ENCODE measurements around the gene TSG101.

TSG101 gene

DNA sequence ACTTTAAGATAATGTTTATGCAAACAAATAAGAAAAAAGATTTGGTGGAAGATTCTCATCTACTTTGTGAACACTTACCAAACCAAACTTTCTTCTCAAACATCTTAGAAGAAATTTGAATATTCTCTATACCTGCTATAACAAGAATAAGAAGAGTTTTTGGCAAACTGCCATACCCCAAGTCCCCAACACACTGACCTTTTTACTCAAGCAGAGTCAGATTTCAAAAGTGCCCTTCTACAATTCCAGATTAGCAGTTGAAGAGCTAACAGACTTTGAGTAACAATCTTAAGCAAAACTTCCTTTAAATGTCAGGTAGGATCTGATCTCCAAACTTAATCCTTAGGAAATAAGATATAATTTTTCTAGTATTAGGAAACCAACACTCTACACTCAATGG lies 33.9 kb downstream of the TSG101 start:
- DNase-seq (ENCODE audit: low spot score): no peak

DNA sequence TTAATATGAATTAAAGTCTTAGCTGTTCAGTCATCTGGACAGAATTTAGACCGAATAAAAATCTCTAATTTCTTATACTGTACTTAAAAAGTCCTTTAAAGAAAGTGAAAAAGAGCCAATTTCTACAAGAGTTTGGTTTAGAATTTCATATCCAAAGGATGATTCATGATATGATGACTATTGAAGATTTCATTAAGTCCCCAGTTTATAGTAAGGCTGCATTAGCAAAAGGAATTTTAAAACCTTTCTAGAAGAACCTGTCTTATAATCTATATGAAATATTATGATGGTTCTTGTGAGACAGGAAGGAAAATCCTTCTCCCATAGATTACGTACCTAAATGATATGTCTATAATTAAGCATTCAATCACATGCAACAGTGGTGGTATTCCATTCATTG lies 34.8 kb downstream of the TSG101 start:
- no peak for DNase-seq (ENCODE audit: low spot score)

GRCh38 chr11:18490736-18491485 lies 35.8 kb downstream of the TSG101 start:
- DNase-seq (ENCODE audit: low spot score): no peak

DNA sequence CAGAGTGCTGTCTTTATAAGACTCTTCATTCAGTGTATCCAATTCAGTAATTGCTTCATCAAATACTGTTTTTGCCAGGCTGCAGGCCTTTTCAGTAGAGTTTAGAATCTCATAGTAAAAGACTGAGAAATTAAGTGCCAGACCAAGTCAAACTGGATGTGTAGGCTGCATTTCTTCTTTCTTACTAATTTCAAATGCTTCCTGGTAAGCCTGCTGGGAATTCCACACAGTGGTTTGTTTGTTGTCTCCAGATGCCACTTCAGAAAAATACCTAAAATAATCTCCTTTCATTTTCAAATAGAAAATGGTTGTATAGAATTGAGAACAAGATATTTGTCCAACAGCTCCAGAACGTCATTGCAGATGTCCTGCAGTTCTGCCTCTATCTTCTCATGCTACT lies 36.4 kb downstream of the TSG101 start:
- peak; percentile 55 for DNase-seq (ENCODE audit: low spot score)

DNA sequence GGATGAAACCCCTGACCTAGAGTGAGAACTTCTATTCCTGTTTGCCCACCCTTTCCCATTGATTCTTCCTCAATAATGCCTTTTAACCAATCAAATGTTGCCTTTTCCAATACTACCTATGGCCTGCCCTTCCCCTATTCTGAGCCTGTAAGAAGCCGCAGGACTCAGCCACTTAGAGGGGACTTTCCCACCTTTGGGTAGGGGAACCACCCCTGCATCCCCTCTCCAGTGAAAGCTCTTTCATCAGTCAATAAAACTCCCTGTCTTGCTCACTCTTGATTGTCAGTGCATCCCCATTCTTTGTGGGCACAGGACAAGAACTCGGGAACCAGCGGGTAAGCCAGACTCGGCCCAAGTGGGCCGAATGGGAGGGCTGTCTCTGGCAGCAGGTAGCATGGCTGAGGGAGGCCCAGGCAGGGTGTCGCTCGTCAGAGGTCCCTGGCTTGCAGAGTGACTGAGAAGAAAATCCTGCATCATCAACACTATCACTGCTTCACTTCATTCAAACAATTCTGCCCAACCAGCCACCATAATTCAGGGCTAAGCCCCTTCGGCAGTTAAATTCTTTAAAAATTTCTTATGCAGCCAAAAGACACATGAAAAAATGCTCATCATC lies 40.7 kb downstream of the TSG101 start:
- DNase-seq (ENCODE audit: low spot score): no peak

DNA sequence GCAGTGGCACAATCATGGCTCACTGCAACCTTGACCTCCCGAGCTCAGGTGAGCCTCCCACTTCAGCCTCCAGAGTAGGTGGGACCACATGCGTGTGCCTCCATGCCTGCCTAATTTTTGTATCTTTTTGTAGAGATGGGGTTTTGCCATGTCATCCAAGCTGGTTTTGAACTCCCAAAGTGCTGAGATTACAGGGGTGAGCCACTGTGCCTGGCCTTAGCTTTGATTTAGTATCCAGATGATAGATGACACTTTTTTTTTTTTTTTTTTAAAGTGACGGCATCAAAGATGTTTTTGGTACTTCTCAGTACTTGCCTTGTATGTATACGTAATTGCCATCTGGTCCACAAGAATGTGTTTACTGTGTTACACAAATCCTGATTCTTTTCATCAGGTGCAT lies 47.7 kb downstream of the TSG101 start:
- DNase-seq (ENCODE audit: low spot score): no peak

GRCh38 chr11:18472587-18472986 lies 54.2 kb downstream of the TSG101 start:
- no peak for DNase-seq (ENCODE audit: low spot score)

DNA sequence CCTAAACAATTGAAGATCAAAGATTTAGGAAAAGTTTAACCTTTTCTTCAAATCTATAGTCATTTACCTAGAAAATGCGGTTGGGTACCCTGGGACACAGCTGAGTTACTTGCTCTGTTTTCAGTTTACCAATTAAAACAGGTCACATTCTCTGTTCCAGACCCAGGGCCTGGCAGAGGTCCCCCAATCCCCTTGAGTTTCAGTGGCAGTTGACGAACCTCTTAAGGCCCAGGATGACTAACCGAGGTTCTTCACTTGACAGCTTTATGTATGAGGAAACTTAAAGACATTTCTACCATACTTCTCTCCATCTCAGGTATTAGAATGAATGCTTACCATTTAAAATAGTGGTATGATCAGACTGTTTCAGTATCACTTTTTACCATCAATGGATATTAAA lies 54.7 kb downstream of the TSG101 start:
- no peak for DNase-seq (ENCODE audit: low spot score)

- DNase-seq (ENCODE audit: low spot score): no peak
Observed at GRCh38 chr11:18468961-18469360, 57.8 kb downstream of the TSG101 start.

DNA sequence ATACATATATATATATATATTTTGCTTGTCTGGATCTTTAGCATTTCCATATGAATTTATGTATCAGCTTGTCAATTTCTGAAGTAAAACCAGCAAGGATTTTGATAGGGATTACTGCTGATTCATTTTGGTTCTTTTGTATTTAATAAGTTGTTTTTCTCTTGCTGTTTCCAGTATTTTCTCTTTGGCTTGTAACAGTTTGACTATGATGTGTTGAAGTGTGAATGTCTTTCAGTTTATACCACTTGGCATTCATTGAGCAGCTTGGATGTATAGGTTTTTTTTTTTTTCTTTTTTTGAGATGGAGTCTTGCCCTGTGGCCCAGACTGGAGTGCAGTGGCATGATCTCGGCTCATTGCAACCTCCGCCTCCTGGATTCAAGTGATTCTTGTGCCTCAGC lies 58.7 kb downstream of the TSG101 start:
- no peak for DNase-seq (ENCODE audit: low spot score)

DNA sequence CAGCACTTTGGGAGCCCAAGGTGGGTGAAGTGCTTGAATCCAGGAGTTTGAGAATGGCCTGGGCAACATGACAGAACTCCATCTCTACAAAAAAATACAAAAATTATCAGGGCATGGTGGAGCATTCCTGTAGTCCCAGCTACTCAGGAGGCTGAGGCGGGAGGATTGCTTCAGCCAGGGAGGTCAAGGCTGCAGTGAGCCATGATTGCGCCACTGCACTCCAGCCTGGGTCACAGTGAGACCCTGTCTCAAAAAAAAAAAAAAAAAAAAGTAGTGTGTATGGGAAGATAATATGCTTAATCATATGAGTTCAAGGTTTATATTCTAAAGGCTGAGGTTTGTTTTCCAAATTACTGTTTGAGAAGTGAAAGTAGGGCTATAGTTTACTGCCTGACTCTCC lies 60.3 kb downstream of the TSG101 start:
- no peak for DNase-seq (ENCODE audit: low spot score)

GRCh38 chr11:18463439-18463838 lies 63.3 kb downstream of the TSG101 start:
- no peak for DNase-seq (ENCODE audit: low spot score)

DNA sequence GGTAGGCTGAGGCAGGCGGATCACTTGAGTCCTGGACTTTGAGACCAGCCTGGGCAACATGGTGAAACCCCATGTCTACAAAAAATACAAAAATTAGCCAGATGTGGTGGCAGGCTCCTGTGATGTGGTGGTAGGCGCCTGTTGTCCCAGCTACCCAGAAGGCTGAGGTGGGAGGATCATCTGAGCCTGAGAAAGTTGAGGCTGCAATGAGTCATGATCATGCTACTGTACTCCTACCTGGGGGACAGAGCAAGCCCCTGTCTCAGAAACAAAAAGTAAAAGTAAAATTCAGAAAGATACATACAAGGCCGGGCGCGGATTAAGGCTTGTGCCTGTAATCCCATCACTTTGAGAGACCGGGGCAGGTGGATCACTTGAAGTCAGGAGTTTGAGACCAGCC lies 64.8 kb downstream of the TSG101 start:
- no peak for DNase-seq (ENCODE audit: low spot score)

GRCh38 chr11:18459634-18460033 lies 67.1 kb downstream of the TSG101 start:
- DNase-seq (ENCODE audit: low spot score): no peak

DNA sequence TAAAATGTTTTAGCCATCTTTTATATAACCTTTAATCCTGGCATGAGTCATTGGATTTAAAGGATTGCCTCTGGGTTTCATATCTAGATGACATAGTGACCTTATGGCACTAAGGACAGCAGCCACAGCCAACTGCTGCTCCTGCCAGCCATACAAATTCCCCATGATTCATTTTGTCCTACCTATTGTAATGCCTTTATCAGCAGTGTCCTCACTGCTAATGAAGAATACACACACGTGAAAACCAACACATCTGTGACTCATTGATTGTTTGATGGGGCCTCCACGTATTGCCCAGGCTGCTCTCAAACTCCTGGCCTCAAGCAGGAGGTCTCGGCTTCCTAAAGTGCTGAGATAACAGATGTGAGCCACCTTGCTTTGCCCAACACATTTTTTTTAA lies 69.3 kb downstream of the TSG101 start:
- DNase-seq (ENCODE audit: low spot score): peak; percentile 10

- DNase-seq (ENCODE audit: low spot score): no peak
Observed at GRCh38 chr11:18455686-18456372, 70.9 kb downstream of the TSG101 start, which contains the start of gene LDHAL6A. Gene LDHAL6A, plus strand, starts transcription at chr11:18455856. Its CDS starts 825 bp downstream, at chr11:18456681.

GRCh38 chr11:18452927-18453326 lies 73.8 kb downstream of the TSG101 start:
- no peak for DNase-seq (ENCODE audit: low spot score)

GRCh38 chr11:18449251-18449650 lies 77.5 kb downstream of the TSG101 start:
- no peak for DNase-seq (ENCODE audit: low spot score)

- DNase-seq (ENCODE audit: low spot score): no peak
Observed at GRCh38 chr11:18438691-18439090, 88.1 kb downstream of the TSG101 start.

Data from COLO829 (cell line).